Activated CD4-positive, alpha-beta memory T cell treated with anti-CD3 and anti-CD28 coated beads, Interleukin-2, amount 10 ng/mL, durations not matched to agents 7 days and 5 days (primary cell): ENCODE measurements around the gene VAT1. TPM values are rescaled to one million over a fixed set of nuclear protein-coding genes. Genes with fewer than 3 reads are reported as not detected.
"Not testable (repeated sequence)": the region's sequence is repeated elsewhere in the genome, so short reads cannot be mapped to it uniquely, and the experiment has no call there.

Experiments used
- CTCF ChIA-PET: fragments of 350-600 bp; sonication (Branson Sonifier 250); formaldehyde crosslinking; loops from one replicate; lab custom pipeline; 2021; ENCODE audit warnings: antibody characterized with exemption, inconsistent platforms; lab: Charles Lee
- POLR2A ChIA-PET: fragments of 350-600 bp; sonication (Branson Sonifier 250); formaldehyde crosslinking; loops from one replicate; lab custom pipeline; 2021; ENCODE audit warnings: antibody characterized with exemption; lab: Charles Lee
- DNase-seq: peaks from one replicate; pipeline ENCODE4 v3.0.0-alpha.2; 2020
- H3K27ac Mint-ChIP-seq: one replicate; pipeline ENCODE4 v1.8.0; 2021; ENCODE audit warnings: mild to moderate bottlenecking, mixed read lengths
- H3K27me3 Mint-ChIP-seq: one replicate; pipeline ENCODE4 v1.8.0; 2021; ENCODE audit warnings: mixed read lengths
- H3K36me3 Mint-ChIP-seq: one replicate; pipeline ENCODE4 v1.8.0; 2021; ENCODE audit warnings: low read depth, mixed read lengths
- H3K4me1 Mint-ChIP-seq: one replicate; pipeline ENCODE4 v1.8.0; 2021; ENCODE audit warnings: mixed read lengths
- H3K4me3 Mint-ChIP-seq: one replicate; pipeline ENCODE4 v1.8.0; 2021; ENCODE audit warnings: mild to moderate bottlenecking, mixed read lengths
- H3K9me3 Mint-ChIP-seq: one replicate; pipeline ENCODE4 v1.8.0; 2021; ENCODE audit warnings: mixed read lengths
- total RNA-seq, 2 experiments: library from RNA; stranded (reverse); gene quantifications; one replicate each; pipeline ENCODE4 v1.2.3, GENCODE V29; 2021

The VAT1 gene
- total RNA-seq, 2 experiments from 2014 or later: 15.0 to 16.6 TPM

DNA sequence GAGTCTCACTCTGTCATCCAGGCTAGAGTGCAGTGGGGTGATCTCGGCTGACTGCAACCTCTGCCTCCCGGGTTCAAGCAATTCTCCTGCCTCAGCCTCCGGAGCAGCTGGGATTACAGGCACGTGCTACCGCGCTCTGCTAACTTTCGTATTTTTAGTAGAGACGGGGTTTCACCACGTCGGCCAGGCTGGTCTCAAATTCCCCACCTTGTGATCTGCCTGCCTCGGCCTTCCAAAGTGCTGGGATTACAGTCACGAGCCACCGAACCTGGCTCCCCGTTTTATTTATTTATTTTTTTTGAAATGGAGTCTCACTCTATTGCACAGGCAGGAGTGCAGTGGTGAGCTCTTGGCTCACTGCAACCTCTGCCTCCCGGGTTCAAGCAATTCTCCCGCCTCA is 46.5 kb downstream of the VAT1 start:
- H3K27ac Mint-ChIP-seq, H3K9me3 Mint-ChIP-seq, DNase-seq, H3K4me3 Mint-ChIP-seq, H3K36me3 Mint-ChIP-seq, H3K27me3 Mint-ChIP-seq: not testable (repeated sequence)
- POLR2A ChIA-PET: interaction anchor here (1.2 kb wide), 1 partner anchor 23 kb away, joined by 4 read pairs; the partner anchor contains the start of gene RPL27
- CTCF ChIA-PET: interaction anchor here (0.6 to 1.1 kb wide), 2 partner anchors 9 to 152 kb away, joined by 3 read pairs; partner anchors contain the start of gene BECN1
- peaks cover 14% of the 10 kb centered on the region for H3K4me1 Mint-ChIP-seq

GRCh38 chr17:42975265-42975664 is 46.9 kb downstream of the VAT1 start:
- peaks cover 13% of the 10 kb centered on the region for H3K4me1 Mint-ChIP-seq
- no peaks in the 10 kb centered on the region for H3K27me3 Mint-ChIP-seq
- no peak for DNase-seq
- H3K27ac Mint-ChIP-seq: no peak overlapping the region
- H3K9me3 Mint-ChIP-seq: no peaks in the 10 kb centered on the region
- H3K36me3 Mint-ChIP-seq: peaks cover under 1% of the 10 kb centered on the region
- no peak overlapping the region for H3K4me3 Mint-ChIP-seq
- ChIA-PET POLR2A (no interaction called here), CTCF (interaction anchor here (1.1 kb wide), 1 partner anchor 151 kb away, joined by 3 read pairs; the partner anchor contains the start of gene BECN1)

DNA sequence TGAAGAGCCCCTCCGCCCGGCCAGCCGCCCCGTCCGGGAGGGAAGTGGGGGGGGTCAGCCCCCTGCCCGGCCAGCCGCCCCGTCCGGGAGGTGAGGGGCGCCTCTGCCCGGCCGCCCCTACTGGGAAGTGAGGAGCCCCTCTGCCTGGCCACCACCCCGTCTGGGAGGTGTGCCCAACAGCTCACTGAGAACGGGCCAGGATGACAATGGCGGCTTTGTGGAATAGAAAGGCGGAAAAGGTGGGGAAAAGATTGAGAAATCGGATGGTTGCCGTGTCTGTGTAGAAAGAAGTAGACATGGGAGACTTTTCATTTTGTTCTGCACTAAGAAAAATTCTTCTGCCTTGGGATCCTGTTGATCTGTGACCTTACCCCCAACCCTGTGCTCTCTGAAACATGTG is 48.9 kb downstream of the VAT1 start:
- H3K27ac Mint-ChIP-seq, CTCF ChIA-PET, H3K36me3 Mint-ChIP-seq, H3K4me1 Mint-ChIP-seq, POLR2A ChIA-PET, H3K27me3 Mint-ChIP-seq, H3K4me3 Mint-ChIP-seq, H3K9me3 Mint-ChIP-seq, DNase-seq: not testable (repeated sequence)

DNA sequence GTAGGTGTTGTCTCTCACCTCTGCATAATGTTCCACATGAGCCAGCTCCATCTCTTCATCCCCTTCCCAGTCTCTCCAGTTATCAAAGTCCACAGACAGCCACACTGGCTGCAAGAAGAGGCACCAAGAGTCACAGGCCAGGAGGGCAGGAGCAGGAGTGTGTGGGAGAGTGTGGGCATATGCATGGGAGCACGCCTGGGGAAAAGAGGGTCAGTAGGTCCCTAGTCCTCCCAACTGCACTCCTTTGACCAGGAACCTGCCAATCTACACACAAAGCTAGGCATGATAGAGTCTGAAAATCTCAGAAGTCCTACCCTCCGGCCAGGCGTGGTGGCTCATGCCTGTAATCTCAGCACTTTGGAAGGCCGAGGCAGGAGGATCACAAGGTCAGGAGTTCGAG is 50.6 kb downstream of the VAT1 start:
- H3K27me3 Mint-ChIP-seq: no peaks in the 10 kb centered on the region
- no peak overlapping the region for H3K27ac Mint-ChIP-seq
- no peak overlapping the region for H3K4me3 Mint-ChIP-seq
- CTCF ChIA-PET: interaction anchor here (1.2 kb wide), 1 partner anchor 26 kb away, joined by 3 read pairs; the partner anchor contains the start of gene RPL27
- POLR2A ChIA-PET: no interaction called here
- no peak for DNase-seq
- H3K9me3 Mint-ChIP-seq: no peaks in the 10 kb centered on the region
- H3K36me3 Mint-ChIP-seq: no peaks in the 10 kb centered on the region
- H3K4me1 Mint-ChIP-seq: peaks cover 2% of the 10 kb centered on the region

- Mint-ChIP-seq H3K9me3 (no peaks in the 10 kb centered on the region), H3K4me3 (no peak overlapping the region), H3K27me3 (no peaks in the 10 kb centered on the region), H3K4me1 (peaks cover 8% of the 10 kb centered on the region), H3K36me3 (peaks cover 6% of the 10 kb centered on the region), H3K27ac (no peak overlapping the region)
- ChIA-PET CTCF (interaction anchor here (1.1 to 1.6 kb wide), 2 partner anchors 29 kb away, joined by 3 to 4 read pairs; partner anchors contain the start of gene RPL27), POLR2A (interaction anchor here (1.0 to 1.5 kb wide), 2 partner anchors 347 to 399 kb away, joined by 3 to 4 read pairs; no protein-coding TSS in a partner anchor)
- DNase-seq: no peak
These were observed 53.1 kb downstream of the VAT1 start for GRCh38 chr17:42969001-42969581.

DNA sequence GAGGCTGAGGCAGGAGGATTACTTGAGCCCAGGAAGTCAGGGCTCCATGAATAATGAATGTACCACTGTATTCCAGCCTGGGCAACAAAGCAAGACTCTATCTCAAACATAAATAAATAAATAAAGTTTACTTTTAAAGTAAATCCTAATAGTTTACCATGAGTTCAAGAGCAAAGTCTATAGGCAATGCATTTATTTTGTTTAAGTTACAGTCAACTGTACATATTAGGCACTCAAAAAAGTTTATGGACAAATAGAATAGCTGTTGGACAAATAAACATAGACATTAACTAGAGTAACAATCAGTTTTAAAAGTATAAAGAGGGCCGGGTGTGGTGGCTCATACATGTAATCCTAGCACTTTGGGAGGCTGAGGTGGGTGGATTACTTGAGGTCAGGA is 54.3 kb downstream of the VAT1 start:
- ChIA-PET CTCF (interaction anchor here (0.6 to 1.1 kb wide), 2 partner anchors 16 to 30 kb away, joined by 3 read pairs; partner anchors contain the start of gene RPL27), POLR2A (interaction anchor here (1.0 to 1.5 kb wide), 2 partner anchors 13 to 400 kb away, joined by 3 read pairs; partner anchors contain the start of gene RUNDC1)
- H3K27me3 Mint-ChIP-seq: no peaks in the 10 kb centered on the region
- no peak overlapping the region for H3K27ac Mint-ChIP-seq
- no peaks in the 10 kb centered on the region for H3K9me3 Mint-ChIP-seq
- peaks cover 7% of the 10 kb centered on the region for H3K36me3 Mint-ChIP-seq
- no peak overlapping the region for H3K4me3 Mint-ChIP-seq
- peaks cover 15% of the 10 kb centered on the region for H3K4me1 Mint-ChIP-seq
- DNase-seq: no peak

Other genes starting within 250 kb of the VAT1 start
- 10 to 100 TPM; 52.8 to 53.0 TPM for gene VPS25, start 248.9 kb downstream of the VAT1 start, total RNA-seq
- under 1 TPM; 0.18 to 0.20 TPM for gene WNK4, start 241.8 kb downstream of the VAT1 start, total RNA-seq
- gene COA3, start 223.7 kb downstream of the VAT1 start, total RNA-seq: 10 to 100 TPM; 35.1 to 37.0 TPM
- gene CNTD1, start 223.5 kb downstream of the VAT1 start, total RNA-seq: not detected
- gene BECN1, start 198.1 kb downstream of the VAT1 start, total RNA-seq: 10 to 100 TPM; 95.6 to 96.8 TPM
- 100 to 1,000 TPM; 101 to 104 TPM for gene PSME3, start 189.0 kb downstream of the VAT1 start, total RNA-seq
- 1 to 10 TPM; 1.0 to 1.1 TPM for gene AOC2, start 177.8 kb downstream of the VAT1 start, total RNA-seq
- gene AOC3, start 171.2 kb downstream of the VAT1 start, total RNA-seq: under 1 TPM; 0.50 to 0.53 TPM
- gene G6PC1, start 121.6 kb downstream of the VAT1 start, total RNA-seq: not detected
- 10 to 100 TPM; 27.9 to 28.5 TPM for gene AARSD1, start 57.9 kb downstream of the VAT1 start, total RNA-seq
- gene PTGES3L, start 42.3 kb downstream of the VAT1 start, total RNA-seq: under 1 TPM; 0.40 to 0.65 TPM
- 10 to 100 TPM; 17.1 to 17.3 TPM for gene RUNDC1, start 41.8 kb downstream of the VAT1 start, total RNA-seq
- gene RPL27, start 24.0 kb downstream of the VAT1 start, total RNA-seq: 100 to 1,000 TPM; 880 to 892 TPM
- 100 to 1,000 TPM; 149 to 154 TPM for gene IFI35, start 15.6 kb downstream of the VAT1 start, total RNA-seq
- gene RND2, start 2.8 kb upstream of the VAT1 start, total RNA-seq: not detected
- 10 to 100 TPM; 62.5 to 66.5 TPM for gene BRCA1, start 103.0 kb upstream of the VAT1 start, total RNA-seq
- 10 to 100 TPM; 68.1 to 69.8 TPM for gene NBR1, start 148.8 kb upstream of the VAT1 start, total RNA-seq
- 10 to 100 TPM; 12.9 to 13.8 TPM for gene TMEM106A, start 189.5 kb upstream of the VAT1 start, total RNA-seq
- under 1 TPM in 1 of 2 experiments, not detected in 1; 0.53 TPM for gene CCDC200, start 206.2 kb upstream of the VAT1 start, total RNA-seq
- 1,000 to 10,000 TPM; 6,842 to 7,042 TPM for gene RNU2-1, start 211.6 kb upstream of the VAT1 start, total RNA-seq